GM12892 (cell line): ENCODE results near the gene PSAP.

Experiments used
- POLR2A ChIP-seq: IDR thresholded peaks from 2 replicates; pipeline ENCODE4 v1.6.1; 2011; ENCODE audit warnings: low read depth, low read length, control low read depth
- POLR2AphosphoS5 ChIP-seq: IDR thresholded peaks from 2 replicates; pipeline ENCODE4 v1.6.1; 2011; ENCODE audit warnings: low read depth, low read length, control low read depth

GRCh38 chr10:71814922-71815411 is 36.1 kb downstream of the PSAP start:
- TF ChIP-seq POLR2AphosphoS5 (0 out of 2 replicates have a peak, but pooled peaks have one; percentile 11), POLR2A (peak; percentile 29; the same call in 1 of the 2 replicates)
